Upper lobe of right lung (tissue), 1 donor: ENCODE results near the gene PHACTR3. TPM values are rescaled to one million over a fixed set of nuclear protein-coding genes. Genes with fewer than 3 reads are reported as not detected.

ENCODE experiments used
- ATAC-seq: fragments of 200-7000 bp; cut with Tn5 transposase; one replicate; pipeline ENCODE4 v1.9.1; 2020; ENCODE audit warnings: mild to moderate bottlenecking, moderate library complexity
- DNase-seq: peaks from one replicate; pipeline ENCODE4 v3.0.0-alpha.2; 2020
- H3K27ac ChIP-seq: fragments of 200-600 bp; one replicate; pipeline ENCODE4 v1.8.0; 2022
- H3K27me3 ChIP-seq: fragments of 200-600 bp; one replicate; pipeline ENCODE4 v1.8.0; 2022; ENCODE audit warnings: mild to moderate bottlenecking
- H3K36me3 ChIP-seq: fragments of 200-600 bp; one replicate; pipeline ENCODE4 v1.8.0; 2022
- H3K4me1 ChIP-seq: fragments of 200-600 bp; one replicate; pipeline ENCODE4 v1.8.0; 2022
- H3K4me3 ChIP-seq: fragments of 200-600 bp; one replicate; pipeline ENCODE4 v1.8.0; 2022; ENCODE audit warnings: mild to moderate bottlenecking
- H3K9me3 ChIP-seq: fragments of 200-600 bp; one replicate; pipeline ENCODE4 v1.8.0; 2022
- CTCF ChIP-seq: fragments of 200-600 bp; IDR thresholded peaks from one replicate; pipeline ENCODE4 v1.8.0; 2022; ENCODE audit warnings: antibody characterized with exemption
- intact Hi-C: fragments of 100-400 bp; cut with DNase I; formaldehyde crosslinking; loops from one replicate; pipeline ENCODE4 v1.11.0; 2022
- total RNA-seq: library from RNA; stranded (reverse); fragmentation: NEBNext Ultra II Directional; extraction: Animal tissue kit (Norgen Biotek cat#: 25700); gene quantifications from one replicate; pipeline ENCODE4 v1.2.1, GENCODE V29; 2021
- donor health status: DM: no; HTN: yes; CAD: no; lungs with severe emphysema.

Gene PHACTR3
- total RNA-seq, 1 donor from 2014 or later: 18.2 TPM

- H3K9me3 ChIP-seq: no peaks in the 10 kb centered on the region
- no peaks in the 10 kb centered on the region for H3K36me3 ChIP-seq
- ATAC-seq (no peak), DNase-seq (no peak)
- no peak overlapping the region for H3K27ac ChIP-seq
- intact Hi-C loops: loop anchor here (10.0 kb wide), 1 partner anchor 146 kb away; the partner anchor contains the start of gene PHACTR3
- H3K4me1 ChIP-seq: peaks cover 18% of the 10 kb centered on the region
- H3K27me3 ChIP-seq: peaks cover 32% of the 10 kb centered on the region
- TF ChIP-seq CTCF: no peak
- H3K4me3 ChIP-seq: no peak overlapping the region
Observed at GRCh38 chr20:59750209-59750840, 146.0 kb downstream of the PHACTR3 start.

GRCh38 chr20:59751075-59751711 is 146.9 kb downstream of the PHACTR3 start:
- Histone ChIP-seq H3K9me3 (no peaks in the 10 kb centered on the region), H3K27me3 (peaks cover 41% of the 10 kb centered on the region), H3K36me3 (no peaks in the 10 kb centered on the region), H3K27ac (no peak overlapping the region), H3K4me3 (no peak overlapping the region), H3K4me1 (peaks cover 18% of the 10 kb centered on the region)
- DNase-seq: peak; percentile 83
- peak; percentile 75 for TF ChIP-seq CTCF
- intact Hi-C loops: loop anchor here (10.0 kb wide), 1 partner anchor 146 kb away; the partner anchor contains the start of gene PHACTR3
- peak; percentile 87 for ATAC-seq

- H3K27me3 ChIP-seq: peaks cover 46% of the 10 kb centered on the region
- no peak overlapping the region for H3K4me3 ChIP-seq
- no peak for TF ChIP-seq CTCF
- no peaks in the 10 kb centered on the region for H3K9me3 ChIP-seq
- H3K36me3 ChIP-seq: no peaks in the 10 kb centered on the region
- no peak for DNase-seq
- no peak overlapping the region for H3K27ac ChIP-seq
- ATAC-seq: peak; percentile 65
- H3K4me1 ChIP-seq: peaks cover 18% of the 10 kb centered on the region
- intact Hi-C loops: loop anchor here (10.0 kb wide), 1 partner anchor 147 kb away; the partner anchor contains the start of gene PHACTR3
Observed at GRCh38 chr20:59752101-59752586, 147.8 kb downstream of the PHACTR3 start.

- ATAC-seq (no peak), DNase-seq (no peak)
- H3K27me3 ChIP-seq: peaks cover 52% of the 10 kb centered on the region
- H3K9me3 ChIP-seq: no peaks in the 10 kb centered on the region
- TF ChIP-seq CTCF: no peak
- intact Hi-C loops: loop anchor here (10.0 kb wide), 1 partner anchor 148 kb away; the partner anchor contains the start of gene PHACTR3
- no peak overlapping the region for H3K27ac ChIP-seq
- H3K4me1 ChIP-seq: peaks cover 18% of the 10 kb centered on the region
- no peak overlapping the region for H3K4me3 ChIP-seq
- H3K36me3 ChIP-seq: no peaks in the 10 kb centered on the region
Observed at GRCh38 chr20:59752704-59753460, 148.5 kb downstream of the PHACTR3 start.

GRCh38 chr20:59753836-59754235 is 149.5 kb downstream of the PHACTR3 start:
- TF ChIP-seq CTCF: no peak
- Histone ChIP-seq H3K4me1 (peaks cover 18% of the 10 kb centered on the region), H3K27ac (no peak overlapping the region), H3K27me3 (peaks cover 52% of the 10 kb centered on the region), H3K36me3 (no peaks in the 10 kb centered on the region), H3K9me3 (no peaks in the 10 kb centered on the region), H3K4me3 (no peak overlapping the region)
- DNase-seq: no peak
- intact Hi-C loops: loop anchor here (10.0 kb wide), 1 partner anchor 149 kb away; the partner anchor contains the start of gene PHACTR3
- no peak for ATAC-seq
